Stomach (tissue), 9 donors: ENCODE data around the gene MMP28. TPM values are rescaled to one million over a fixed set of nuclear protein-coding genes. Genes with fewer than 3 reads are reported as not detected.

Experiments
- DNase-seq, 2 donors: peaks; one replicate each; pipeline versions ENCODE4 v3.0.0 to v3.0.0-alpha.2; 2013 to 2019
- H3K27ac ChIP-seq, 5 donors: fragments of 200-600 bp in 4 of 5; sonication (generic) in 4 of 5; one replicate each; pipeline ENCODE4 v1.5.1; 2013 to 2019; ENCODE audit warnings: mild to moderate bottlenecking in 1 of 5, moderate library complexity in 1 of 5
- H3K27me3 ChIP-seq, 3 donors: fragments of 200-600 bp; sonication (generic); one replicate each; pipeline ENCODE4 v1.5.1; 2017 to 2019; ENCODE audit warnings: mixed run types in 1 of 3
- H3K36me3 ChIP-seq, 4 donors: fragments of 200-600 bp; sonication (generic); 1 replicate in 3 of 4; 2 replicates in 1 of 4; pipeline ENCODE4 v1.5.1; 2016 to 2019
- H3K4me1 ChIP-seq, 4 donors: fragments of 200-600 bp; sonication (generic); one replicate each; pipeline ENCODE4 v1.5.1; 2016 to 2019
- H3K4me3 ChIP-seq, 4 donors: fragments of 200-600 bp; sonication (generic) in 3 of 4; one replicate each; pipeline ENCODE4 v1.5.1; 2016 to 2019; ENCODE audit warnings: mild to moderate bottlenecking in 1 of 4
- H3K9me3 ChIP-seq, 4 donors: fragments of 200-600 bp; sonication (generic); one replicate each; pipeline ENCODE4 v1.5.1; 2016 to 2019
- CTCF ChIP-seq, 7 experiments: fragments of 450-650 bp in 4 of 7; fragments of 200-600 bp in 3 of 7; sonication (generic) in 3 of 7; IDR thresholded peaks; one replicate each; pipeline ENCODE4 v1.5.1; 2016 to 2019; ENCODE audit warnings: antibody characterized with exemption in 7 of 7, control low read depth in 2 of 7, mild to moderate bottlenecking in 1 of 7
- EP300 ChIP-seq: sonication (generic); formaldehyde crosslinking; IDR thresholded peaks from one replicate; pipeline ENCODE4 v1.6.1; 2017; ENCODE audit warnings: antibody characterized with exemption
- POLR2A ChIP-seq, 4 donors: fragments of 450-650 bp; IDR thresholded peaks; one replicate each; pipeline ENCODE4 v1.6.1; 2016; ENCODE audit warnings: antibody characterized with exemption in 4 of 4, control low read depth in 2 of 4, mild to moderate bottlenecking in 1 of 4, moderate library complexity in 1 of 4
- POLR2AphosphoS5 ChIP-seq, 3 donors: sonication (generic); formaldehyde crosslinking; IDR thresholded peaks; one replicate each; pipeline ENCODE4 v1.6.1; 2016; ENCODE audit warnings: antibody characterized with exemption in 3 of 3
- WGBS, 5 donors: extraction: QIAGEN DNeasy Blood & Tissue Kit in 3 of 5; methylation state at CpG; one replicate each; pipeline versions ENCODE4 v1.1.5 to v1.1.7; 2013 to 2018; 5-methylcytosine and 5-hydroxymethylcytosine counted together
- intact Hi-C: fragments of 100-400 bp; cut with DNase I; formaldehyde crosslinking; loops from one replicate; pipeline ENCODE4 v1.15.1; 2023; ENCODE audit warnings: low total_unique reads
- polyA plus RNA-seq, 3 donors: library from polyadenylated mRNA; stranded (reverse); fragments of 200-250 nt; gene quantifications; one replicate each; pipeline ENCODE4 v1.2.3, GENCODE V29; 2013
- total RNA-seq, 5 donors: library from RNA; depleted of rRNA; stranded (reverse); fragments of >200 nt; gene quantifications; one replicate each; pipeline versions ENCODE4 v1.1.0 to v1.2.3, GENCODE V29; 2014 to 2016
- donor health status: healthy with polysubstance abuse.
- donor health status: Bipolar disorder and iron deficiency.
- donor health status: healthy.

Gene MMP28
- total and polyA plus RNA-seq, 8 donors: 2.2 to 75.0 (median 19.6) TPM

GRCh38 chr17:35717475-35717874, 78.0 kb downstream of the MMP28 start:
- H3K27ac ChIP-seq: peak overlapping the region in 3 of 5 donors; percentile 35 to 77 (median 68)
- DNase-seq: no peak
- H3K27me3 ChIP-seq: no peaks in the 10 kb centered on the region
- peaks cover 0 to 51% (median 9%) of the 10 kb centered on the region in 4 donors for H3K4me1 ChIP-seq
- TF ChIP-seq POLR2AphosphoS5 (IDR thresholded peaks at IDR 0.05): no peak
- no peak for TF ChIP-seq CTCF (IDR thresholded peaks at IDR 0.05)
- TF ChIP-seq EP300: no peak
- TF ChIP-seq POLR2A (IDR thresholded peaks at IDR 0.05): no peak
- intact Hi-C loops: no loop called here
- H3K4me3 ChIP-seq: no peak overlapping the region
- peaks cover 0 to 92% (median 90%) of the 10 kb centered on the region in 4 donors for H3K36me3 ChIP-seq
- 49 to 63% (median 51%) methylated on average over 2 of the region's 2 CpGs for WGBS, 5 donors
- H3K9me3 ChIP-seq: no peaks in the 10 kb centered on the region

GRCh38 chr17:35716897-35717465, 78.5 kb downstream of the MMP28 start:
- 62 to 80% (median 80%) methylated on average over 4 of the region's 4 CpGs for WGBS, 5 donors
- no peak for DNase-seq
- H3K36me3 ChIP-seq: peaks cover 0 to 93% (median 90%) of the 10 kb centered on the region in 4 donors
- no peaks in the 10 kb centered on the region for H3K27me3 ChIP-seq
- TF ChIP-seq EP300 (peak; percentile 93), CTCF (IDR thresholded peaks at IDR 0.05) (no peak), POLR2AphosphoS5 (IDR thresholded peaks at IDR 0.05) (peak; percentile 75 to 91 (median 78)), POLR2A (IDR thresholded peaks at IDR 0.05) (no peak)
- H3K4me3 ChIP-seq: no peak overlapping the region
- H3K4me1 ChIP-seq: peaks cover 0 to 53% (median 10%) of the 10 kb centered on the region in 4 donors
- intact Hi-C loops: no loop called here
- H3K9me3 ChIP-seq: no peaks in the 10 kb centered on the region
- peak overlapping the region in 3 of 5 donors; percentile 35 to 77 (median 68) for H3K27ac ChIP-seq

GRCh38 chr17:35716173-35716572, 79.3 kb downstream of the MMP28 start:
- Histone ChIP-seq H3K36me3 (peaks cover 0 to 93% (median 90%) of the 10 kb centered on the region in 4 donors), H3K27ac (peak overlapping the region in 4 of 5 donors; percentile 0 to 77 (median 40)), H3K4me1 (peaks cover 0 to 53% (median 10%) of the 10 kb centered on the region in 4 donors), H3K4me3 (no peak overlapping the region), H3K27me3 (no peaks in the 10 kb centered on the region), H3K9me3 (no peaks in the 10 kb centered on the region)
- intact Hi-C loops: no loop called here
- DNase-seq: no peak
- WGBS, 5 donors: 79 to 92% (median 85%) methylated on average over 3 of the region's 3 CpGs
- TF ChIP-seq POLR2AphosphoS5 (IDR thresholded peaks at IDR 0.05) (no peak), POLR2A (IDR thresholded peaks at IDR 0.05) (no peak), EP300 (no peak), CTCF (IDR thresholded peaks at IDR 0.05) (no peak)

Other genes starting within 250 kb of the MMP28 start
- not detected for gene SLFN14, start 234.8 kb downstream of the MMP28 start, total RNA-seq
- not detected for gene SLFN14, start 234.8 kb downstream of the MMP28 start, polyA plus RNA-seq
- 1 to 10 TPM in 3 of 5 donors, under 1 TPM in 1, not detected in 1; 0.58 to 3.2 (median 2.5) TPM for gene PEX12, start 217.1 kb downstream of the MMP28 start, total RNA-seq
- gene PEX12, start 217.1 kb downstream of the MMP28 start, polyA plus RNA-seq: 1 to 10 TPM in 2 of 3 donors, under 1 TPM in 1; 0.76 to 3.1 (median 1.4) TPM
- gene AP2B1, start 208.3 kb downstream of the MMP28 start, total RNA-seq: 100 to 1,000 TPM in 1 of 5 donors, 10 to 100 TPM in 4; 45.5 to 171 (median 71.0) TPM
- gene AP2B1, start 208.3 kb downstream of the MMP28 start, polyA plus RNA-seq: 10 to 100 TPM; 21.6 to 34.1 (median 32.1) TPM
- under 1 TPM in 3 of 5 donors, not detected in 2; 0.37 to 0.89 (median 0.43) TPM for gene RASL10B, start 64.0 kb downstream of the MMP28 start, total RNA-seq
- gene RASL10B, start 64.0 kb downstream of the MMP28 start, polyA plus RNA-seq: 1 to 10 TPM in 1 of 3 donors, under 1 TPM in 2; 0.31 to 1.4 (median 0.75) TPM
- gene GAS2L2, start 42.4 kb downstream of the MMP28 start, total RNA-seq: under 1 TPM in 1 of 5 donors, not detected in 4; under 0.01 TPM
- under 1 TPM in 1 of 3 donors, not detected in 2; 0.05 TPM for gene GAS2L2, start 42.4 kb downstream of the MMP28 start, polyA plus RNA-seq
- not detected for gene C17orf50, start 34.8 kb downstream of the MMP28 start, total RNA-seq
- gene C17orf50, start 34.8 kb downstream of the MMP28 start, polyA plus RNA-seq: not detected
- gene TAF15, start 13.8 kb upstream of the MMP28 start, total RNA-seq: 100 to 1,000 TPM in 1 of 5 donors, 10 to 100 TPM in 4; 21.1 to 127 (median 60.1) TPM
- 100 to 1,000 TPM in 1 of 3 donors, 10 to 100 TPM in 2; 88.8 to 101 (median 96.4) TPM for gene TAF15, start 13.8 kb upstream of the MMP28 start, polyA plus RNA-seq
- gene HEATR9, start 73.2 kb upstream of the MMP28 start, total RNA-seq: under 1 TPM in 1 of 5 donors, not detected in 4; 0.29 TPM
- not detected for gene HEATR9, start 73.2 kb upstream of the MMP28 start, polyA plus RNA-seq
- gene CCL5, start 84.7 kb upstream of the MMP28 start, total RNA-seq: 10 to 100 TPM in 1 of 5 donors, 1 to 10 TPM in 2, not detected in 2; 2.0 to 21.7 (median 2.6) TPM
- gene CCL5, start 84.7 kb upstream of the MMP28 start, polyA plus RNA-seq: 10 to 100 TPM in 1 of 3 donors, 1 to 10 TPM in 2; 4.9 to 32.2 (median 5.7) TPM
- gene RDM1, start 135.1 kb upstream of the MMP28 start, total RNA-seq: 1 to 10 TPM in 1 of 5 donors, not detected in 4; 5.9 TPM
- under 1 TPM in 1 of 3 donors, not detected in 2; 0.98 TPM for gene RDM1, start 135.1 kb upstream of the MMP28 start, polyA plus RNA-seq
- gene LYZL6, start 148.1 kb upstream of the MMP28 start, total RNA-seq: not detected
- not detected for gene LYZL6, start 148.1 kb upstream of the MMP28 start, polyA plus RNA-seq
- gene CCL16, start 185.9 kb upstream of the MMP28 start, total RNA-seq: under 1 TPM in 1 of 5 donors, not detected in 4; 0.72 TPM
- under 1 TPM in 1 of 3 donors, not detected in 2; 0.15 TPM for gene CCL16, start 185.9 kb upstream of the MMP28 start, polyA plus RNA-seq
- 1 to 10 TPM in 4 of 5 donors, under 1 TPM in 1; 0.58 to 8.4 (median 2.2) TPM for gene CCL14, start 191.1 kb upstream of the MMP28 start, total RNA-seq
- 10 to 100 TPM in 2 of 3 donors, 1 to 10 TPM in 1; 2.9 to 80.3 (median 19.6) TPM for gene CCL14, start 191.1 kb upstream of the MMP28 start, polyA plus RNA-seq
- gene CCL15, start 205.9 kb upstream of the MMP28 start, total RNA-seq: 1 to 10 TPM in 1 of 5 donors, not detected in 4; 1.2 TPM
- gene CCL15, start 205.9 kb upstream of the MMP28 start, polyA plus RNA-seq: not detected
- gene CCL23, start 222.3 kb upstream of the MMP28 start, total RNA-seq: 1 to 10 TPM in 1 of 5 donors, not detected in 4; 1.4 TPM
- 1 to 10 TPM in 1 of 3 donors, not detected in 2; 4.8 TPM for gene CCL23, start 222.3 kb upstream of the MMP28 start, polyA plus RNA-seq